ENCODE data around the gene RSAD2.

Gene RSAD2

GRCh38 chr2:6905668-6906067 is 28.1 kb downstream of the RSAD2 start:
- Histone ChIP-seq H3K27me3 (ENCODE audit: insufficient read depth, low read length) (no peaks in the 10 kb centered on the region), H3K36me3 (ENCODE audit: insufficient read depth, low read length) (no peaks in the 10 kb centered on the region), H3K4me3 (ENCODE audit: low read depth, low read length, poor library complexity, severe bottlenecking) (no peak overlapping the region), H3K4me1 (ENCODE audit: insufficient read depth, low read length, severe bottlenecking) (no peaks in the 10 kb centered on the region), H4K20me1 (ENCODE audit: insufficient read depth, low read length) (no peaks in the 10 kb centered on the region), H2AFZ (ENCODE audit: low read length) (no peak overlapping the region), H3K4me2 (ENCODE audit: low read length) (no peak overlapping the region), H3K79me2 (ENCODE audit: insufficient read depth, low read length) (no peaks in the 10 kb centered on the region), H3K9ac (ENCODE audit: low read length) (no peak overlapping the region), H3F3A (ENCODE audit: insufficient read depth, low read length) (no peaks in the 10 kb centered on the region), H3K27ac (ENCODE audit: low read depth, low read length, poor library complexity, severe bottlenecking) (no peak overlapping the region), H3K9me3 (ENCODE audit: low read length) (no peaks in the 10 kb centered on the region), H3K9me2 (ENCODE audit: low read depth, low read length) (no peaks in the 10 kb centered on the region)
- TF ChIP-seq CTCF (IDR thresholded peaks at IDR 0.05; ENCODE audit: low read length): no peak
- no peak for TF ChIP-seq EZH2 (IDR thresholded peaks at IDR 0.05; ENCODE audit: borderline replicate concordance, low read length)

GRCh38 chr2:6906165-6906741 is 28.7 kb downstream of the RSAD2 start:
- H3K27me3 ChIP-seq (ENCODE audit: insufficient read depth, low read length): no peaks in the 10 kb centered on the region; the same call in 1 of the 2 replicates
- H3K27ac ChIP-seq (ENCODE audit: low read depth, low read length, poor library complexity, severe bottlenecking): no peak overlapping the region
- no peak overlapping the region for H2AFZ ChIP-seq (ENCODE audit: low read length)
- H3K79me2 ChIP-seq (ENCODE audit: insufficient read depth, low read length): no peaks in the 10 kb centered on the region
- H3K9me2 ChIP-seq (ENCODE audit: low read depth, low read length): no peaks in the 10 kb centered on the region
- H3K4me3 ChIP-seq (ENCODE audit: low read depth, low read length, poor library complexity, severe bottlenecking): no peak overlapping the region
- no peaks in the 10 kb centered on the region for H3K9me3 ChIP-seq (ENCODE audit: low read length)
- H4K20me1 ChIP-seq (ENCODE audit: insufficient read depth, low read length): no peaks in the 10 kb centered on the region
- no peaks in the 10 kb centered on the region for H3K4me1 ChIP-seq (ENCODE audit: insufficient read depth, low read length, severe bottlenecking)
- H3K9ac ChIP-seq (ENCODE audit: low read length): no peak overlapping the region
- no peaks in the 10 kb centered on the region for H3K36me3 ChIP-seq (ENCODE audit: insufficient read depth, low read length)
- no peak overlapping the region for H3K4me2 ChIP-seq (ENCODE audit: low read length)
- H3F3A ChIP-seq (ENCODE audit: insufficient read depth, low read length): no peaks in the 10 kb centered on the region
- TF ChIP-seq CTCF (IDR thresholded peaks at IDR 0.05; ENCODE audit: low read length) (no peak), EZH2 (IDR thresholded peaks at IDR 0.05; ENCODE audit: borderline replicate concordance, low read length) (no peak)

- Histone ChIP-seq H3K4me2 (ENCODE audit: low read length) (no peak overlapping the region), H3K9me2 (ENCODE audit: low read depth, low read length) (no peaks in the 10 kb centered on the region), H3K36me3 (ENCODE audit: insufficient read depth, low read length) (no peaks in the 10 kb centered on the region), H3K79me2 (ENCODE audit: insufficient read depth, low read length) (no peaks in the 10 kb centered on the region), H2AFZ (ENCODE audit: low read length) (no peak overlapping the region), H3K9ac (ENCODE audit: low read length) (no peak overlapping the region), H3K9me3 (ENCODE audit: low read length) (no peaks in the 10 kb centered on the region), H4K20me1 (ENCODE audit: insufficient read depth, low read length) (no peaks in the 10 kb centered on the region), H3K27me3 (ENCODE audit: insufficient read depth, low read length) (no peaks in the 10 kb centered on the region; the same call in 1 of the 2 replicates), H3K27ac (ENCODE audit: low read depth, low read length, poor library complexity, severe bottlenecking) (no peak overlapping the region), H3F3A (ENCODE audit: insufficient read depth, low read length) (no peaks in the 10 kb centered on the region), H3K4me1 (ENCODE audit: insufficient read depth, low read length, severe bottlenecking) (no peaks in the 10 kb centered on the region), H3K4me3 (ENCODE audit: low read depth, low read length, poor library complexity, severe bottlenecking) (no peak overlapping the region)
- no peak for TF ChIP-seq CTCF (IDR thresholded peaks at IDR 0.05; ENCODE audit: low read length)
- TF ChIP-seq EZH2 (IDR thresholded peaks at IDR 0.05; ENCODE audit: borderline replicate concordance, low read length): no peak
These were observed 30.7 kb downstream of the RSAD2 start for GRCh38 chr2:6908291-6908690.
